Ascending aorta (tissue), 2 donors: ENCODE measurements around the gene HADHA. TPM values are rescaled to one million over a fixed set of nuclear protein-coding genes. Genes with fewer than 3 reads are reported as not detected.

Experiments
- DNase-seq, 2 donors: peaks; one replicate each; pipeline ENCODE4 v3.0.0-alpha.2; 2019; ENCODE audit warnings: low spot score in 2 of 2
- H3K27ac ChIP-seq, 2 donors: fragments of 200-600 bp; sonication (generic); one replicate each; pipeline ENCODE4 v1.5.1; 2016 to 2017; ENCODE audit warnings: mild to moderate bottlenecking in 1 of 2
- H3K27me3 ChIP-seq: fragments of 200-600 bp; sonication (generic); one replicate; pipeline ENCODE4 v1.5.1; 2017
- H3K36me3 ChIP-seq, 2 donors: fragments of 200-600 bp; sonication (generic); one replicate each; pipeline ENCODE4 v1.5.1; 2016
- H3K4me1 ChIP-seq, 2 donors: fragments of 200-600 bp; sonication (generic); one replicate each; pipeline ENCODE4 v1.5.1; 2016 to 2017; ENCODE audit warnings: mild to moderate bottlenecking in 1 of 2
- H3K4me3 ChIP-seq, 2 donors: fragments of 200-600 bp; sonication (generic); one replicate each; pipeline ENCODE4 v1.5.1; 2016 to 2017; ENCODE audit warnings: mild to moderate bottlenecking in 1 of 2
- H3K9me3 ChIP-seq, 2 donors: fragments of 200-600 bp; sonication (generic); one replicate each; pipeline ENCODE4 v1.5.1; 2016
- CTCF ChIP-seq, 3 experiments: fragments of 200-600 bp in 2 of 3; fragments of 450-650 bp in 1 of 3; sonication (generic) in 2 of 3; IDR thresholded peaks; one replicate each; pipeline ENCODE4 v1.5.1; 2016 to 2019; ENCODE audit warnings: antibody characterized with exemption in 3 of 3, mild to moderate bottlenecking in 1 of 3, moderate library complexity in 1 of 3
- intact Hi-C: fragments of 100-400 bp; cut with DNase I; formaldehyde crosslinking; loops from one replicate; pipeline ENCODE4 v1.15.1; 2023
- total RNA-seq: library from RNA; depleted of rRNA; stranded (reverse); fragments of >200 nt; gene quantifications from one replicate; pipeline ENCODE4 v1.1.0, GENCODE V29; 2016

Gene HADHA
- total RNA-seq, 1 donor from 2014 or later: 49.5 TPM

GRCh38 chr2:26144031-26144430 lies 100.4 kb downstream of the HADHA start:
- TF ChIP-seq CTCF (IDR thresholded peaks at IDR 0.05): no peak
- no peaks in the 10 kb centered on the region for H3K36me3 ChIP-seq
- H3K27me3 ChIP-seq: no peaks in the 10 kb centered on the region
- no peak for DNase-seq
- H3K27ac ChIP-seq: no peak overlapping the region
- H3K4me3 ChIP-seq: no peak overlapping the region
- H3K9me3 ChIP-seq: no peaks in the 10 kb centered on the region
- no peaks in the 10 kb centered on the region for H3K4me1 ChIP-seq
- intact Hi-C loops: loop anchor here (10.0 kb wide), 1 partner anchor 289 kb away; no protein-coding TSS in a partner anchor

GRCh38 chr2:26141145-26141769 lies 103.2 kb downstream of the HADHA start:
- Histone ChIP-seq H3K27me3 (no peaks in the 10 kb centered on the region), H3K36me3 (peaks cover 0 to 7% of the 10 kb centered on the region in 2 donors), H3K27ac (no peak overlapping the region), H3K4me3 (no peak overlapping the region), H3K4me1 (no peaks in the 10 kb centered on the region), H3K9me3 (no peaks in the 10 kb centered on the region)
- TF ChIP-seq CTCF (IDR thresholded peaks at IDR 0.05): no peak
- intact Hi-C loops: loop anchor here (10.0 kb wide), 1 partner anchor 286 kb away; no protein-coding TSS in a partner anchor
- no peak for DNase-seq

Other genes starting within 250 kb of the HADHA start
- 181 TPM for gene RAB10, start 210.5 kb downstream of the HADHA start, total RNA-seq
- gene GAREM2, start 71.5 kb downstream of the HADHA start, total RNA-seq: 2.1 TPM
- 93.4 TPM for gene HADHB, start 307 bp upstream of the HADHA start, total RNA-seq
- gene SELENOI, start 101.5 kb upstream of the HADHA start, total RNA-seq: 2.2 TPM
- gene ADGRF3, start 102.2 kb upstream of the HADHA start, total RNA-seq: not detected
- not detected for gene DRC1, start 157.3 kb upstream of the HADHA start, total RNA-seq
- gene OTOF, start 233.5 kb upstream of the HADHA start, total RNA-seq: not detected